Measurements from ENCODE around the gene MORF4L1. TPM values are rescaled to one million over a fixed set of nuclear protein-coding genes. Genes with fewer than 3 reads are reported as not detected.

MORF4L1 gene
- total and polyA plus RNA-seq, 10 of the 15 experiments (the other 5 are each of a cell fraction or from before 2014, with no cell fraction given), result 113 to 636 (median 229) TPM

DNA sequence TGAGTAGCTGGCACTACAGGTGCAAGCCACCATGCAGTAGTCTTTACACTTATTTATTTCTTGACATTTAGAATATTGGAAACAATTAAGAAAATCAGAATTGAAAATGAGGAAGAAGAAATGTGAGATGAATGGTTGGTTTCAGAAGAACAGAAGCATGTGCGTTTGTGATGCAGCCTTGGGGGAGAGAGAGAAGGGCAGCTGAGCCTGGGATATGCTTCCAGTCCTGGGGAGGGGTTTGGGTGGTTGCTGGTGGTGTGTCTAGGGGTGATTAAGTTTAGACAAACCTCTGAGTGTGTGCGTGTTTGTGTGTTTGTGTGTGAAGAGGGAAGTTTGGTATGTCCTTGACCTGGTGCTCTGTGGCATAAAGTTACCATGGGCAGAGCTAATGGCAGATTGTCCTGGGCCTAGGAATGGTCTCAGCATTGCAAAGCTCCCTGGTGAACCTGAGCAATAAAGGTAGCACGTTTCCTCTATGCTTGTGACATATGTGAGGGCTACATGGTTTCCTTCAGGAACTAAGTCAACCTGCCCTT, 36.5 kb downstream of the MORF4L1 start:
- Histone ChIP-seq H2AFZ (ENCODE audit: control insufficient read depth, low read depth, low read length) (no peak overlapping the region), H3K27me3 (replicated peaks in 1 of 2; ENCODE audit: control insufficient read depth in 2 of 2, insufficient read depth in 2 of 2, low read length in 1 of 2) (no peaks in the 10 kb centered on the region), H3K27ac (ENCODE audit: control insufficient read depth, insufficient read depth) (peak overlapping the region; percentile 8; the same call in 1 of the 2 replicates), H3K9ac (ENCODE audit: control insufficient read depth, insufficient read depth, low read length) (no peak overlapping the region), H3K79me2 (ENCODE audit: control insufficient read depth, insufficient read depth, low read length) (no peaks in the 10 kb centered on the region), H3K9me3 (replicated peaks; ENCODE audit: control insufficient read depth, insufficient read depth, low read length) (no peaks in the 10 kb centered on the region), H3K36me3 (ENCODE audit: control insufficient read depth in 2 of 2, insufficient read depth in 2 of 2, low read length in 1 of 2) (peaks cover 7 to 29% of the 10 kb centered on the region in 2 experiments), H3K4me2 (ENCODE audit: control insufficient read depth, insufficient read depth) (no peak overlapping the region), H3K4me1 (ENCODE audit: control insufficient read depth, insufficient read depth, low read length) (peaks cover 10% of the 10 kb centered on the region; the same call in 1 of the 2 replicates), H3K4me3 (no peak overlapping the region), H4K20me1 (ENCODE audit: control insufficient read depth, insufficient read depth) (no peaks in the 10 kb centered on the region)
- ChIA-PET CTCF (interaction anchor here (0.6 to 10.8 kb wide), 27 partner anchors 10 to 280 kb away, joined by 3 to 127 read pairs (median 7); no protein-coding TSS in a partner anchor), RAD21 (ENCODE audit: unreplicated experiment) (interaction anchor here (0.7 to 4.4 kb wide), 15 partner anchors 27 to 276 kb away, joined by 3 to 32 read pairs (median 5); partner anchors contain the start of gene CTSH), SMC1A (ENCODE audit: uncharacterized antibody, unreplicated experiment) (interaction anchor here (0.6 to 10.3 kb wide), 13 partner anchors 11 to 275 kb away, joined by 3 to 91 read pairs (median 8); no protein-coding TSS in a partner anchor), POLR2A (interaction anchor here (0.7 to 1.4 kb wide), 3 partner anchors 98 to 121 kb away, joined by 3 read pairs; no protein-coding TSS in a partner anchor)
- BruUV-seq (replicated peaks), result no TSS peak
- 16% methylated on average over 3 of the region's 3 CpGs for WGBS (ENCODE audit: insufficient coverage, insufficient replicate concordance, low lambda C conversion rate, missing lambda C conversion rate)
- DNase-seq (ENCODE audit: low read depth, low spot score), result no peak
- ATAC-seq, result peak; percentile 40
- in situ Hi-C loops (cut with MboI) (no loop called here), intact Hi-C loops (cut with micrococcal nuclease; ENCODE audit: unreplicated experiment) (loop anchor here (1.0 kb wide), 1 partner anchor 275 kb away; no protein-coding TSS in a partner anchor)
- no peak for FAIRE-seq
- TF ChIP-seq MEF2B (IDR thresholded peaks at IDR 0.05; ENCODE audit: partially characterized antibody, poor library complexity, severe bottlenecking) (no peak), ZNF274 (IDR thresholded peaks at IDR 0.05; ENCODE audit: insufficient read depth, insufficient read length) (no peak), RBBP5 (conservative IDR thresholded peaks at IDR 0.05) (no peak), POLR2AphosphoS2 (IDR thresholded peaks at IDR 0.05; ENCODE audit: low read depth, low read length) (no peak), TBL1XR1 (IDR thresholded peaks at IDR 0.05; ENCODE audit: low read depth, low read length) (no peak), SUZ12 (IDR thresholded peaks at IDR 0.05; ENCODE audit: unreplicated experiment) (no peak), ESRRA (IDR thresholded peaks at IDR 0.05; ENCODE audit: low read length) (no peak), RELA (IDR thresholded peaks at IDR 0.05; ENCODE audit: borderline replicate concordance, partially characterized antibody) (no peak), SPI1 (IDR thresholded peaks at IDR 0.05; ENCODE audit: borderline replicate concordance, insufficient read depth, low read depth, low read length) (no peak), ZBTB40 (IDR thresholded peaks at IDR 0.05; ENCODE audit: borderline replicate concordance) (no peak), POLR2AphosphoS5 (IDR thresholded peaks at IDR 0.05; ENCODE audit: low read length) (no peak)
- TF ChIP-seq, protein P1, sequence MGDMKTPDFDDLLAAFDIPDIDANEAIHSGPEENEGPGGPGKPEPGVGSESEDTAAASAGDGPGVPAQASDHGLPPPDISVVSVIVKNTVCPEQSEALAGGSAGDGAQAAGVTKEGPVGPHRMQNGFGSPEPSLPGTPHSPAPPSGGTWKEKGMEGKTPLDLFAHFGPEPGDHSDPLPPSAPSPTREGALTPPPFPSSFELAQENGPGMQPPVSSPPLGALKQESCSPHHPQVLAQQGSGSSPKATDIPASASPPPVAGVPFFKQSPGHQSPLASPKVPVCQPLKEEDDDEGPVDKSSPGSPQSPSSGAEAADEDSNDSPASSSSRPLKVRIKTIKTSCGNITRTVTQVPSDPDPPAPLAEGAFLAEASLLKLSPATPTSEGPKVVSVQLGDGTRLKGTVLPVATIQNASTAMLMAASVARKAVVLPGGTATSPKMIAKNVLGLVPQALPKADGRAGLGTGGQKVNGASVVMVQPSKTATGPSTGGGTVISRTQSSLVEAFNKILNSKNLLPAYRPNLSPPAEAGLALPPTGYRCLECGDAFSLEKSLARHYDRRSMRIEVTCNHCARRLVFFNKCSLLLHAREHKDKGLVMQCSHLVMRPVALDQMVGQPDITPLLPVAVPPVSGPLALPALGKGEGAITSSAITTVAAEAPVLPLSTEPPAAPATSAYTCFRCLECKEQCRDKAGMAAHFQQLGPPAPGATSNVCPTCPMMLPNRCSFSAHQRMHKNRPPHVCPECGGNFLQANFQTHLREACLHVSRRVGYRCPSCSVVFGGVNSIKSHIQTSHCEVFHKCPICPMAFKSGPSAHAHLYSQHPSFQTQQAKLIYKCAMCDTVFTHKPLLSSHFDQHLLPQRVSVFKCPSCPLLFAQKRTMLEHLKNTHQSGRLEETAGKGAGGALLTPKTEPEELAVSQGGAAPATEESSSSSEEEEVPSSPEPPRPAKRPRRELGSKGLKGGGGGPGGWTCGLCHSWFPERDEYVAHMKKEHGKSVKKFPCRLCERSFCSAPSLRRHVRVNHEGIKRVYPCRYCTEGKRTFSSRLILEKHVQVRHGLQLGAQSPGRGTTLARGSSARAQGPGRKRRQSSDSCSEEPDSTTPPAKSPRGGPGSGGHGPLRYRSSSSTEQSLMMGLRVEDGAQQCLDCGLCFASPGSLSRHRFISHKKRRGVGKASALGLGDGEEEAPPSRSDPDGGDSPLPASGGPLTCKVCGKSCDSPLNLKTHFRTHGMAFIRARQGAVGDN (IDR thresholded peaks at IDR 0.05), result no peak

All from GM12878 (cell line).